Non-pigmented ciliary epithelial cell (primary cell): ENCODE measurements around the gene TBC1D22A.

Experiments
- DNase-seq: peaks from one replicate; pipeline ENCODE4 v3.0.0-alpha.2; 2010; ENCODE audit warnings: low read depth

TBC1D22A gene

DNA sequence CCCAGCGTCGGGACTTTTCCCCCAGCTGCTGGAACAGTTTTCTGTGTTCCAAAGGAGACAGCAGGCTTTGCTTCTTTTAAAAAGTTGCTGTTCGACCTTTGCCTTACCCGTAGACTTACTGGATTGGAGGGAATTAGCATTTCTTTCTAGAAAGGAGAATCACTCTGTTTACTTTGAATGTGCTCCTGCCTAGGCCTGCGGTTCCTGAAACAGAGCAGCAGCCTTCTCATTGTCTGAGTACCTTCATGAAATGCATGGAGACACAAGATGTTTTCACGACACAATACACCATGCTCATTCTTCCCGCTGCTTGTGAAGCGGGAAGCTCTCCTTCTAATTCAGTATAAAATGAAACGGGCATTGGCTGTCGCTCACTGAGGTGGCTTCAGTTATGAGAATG is 196.2 kb downstream of the TBC1D22A start:
- no peak for DNase-seq

DNA sequence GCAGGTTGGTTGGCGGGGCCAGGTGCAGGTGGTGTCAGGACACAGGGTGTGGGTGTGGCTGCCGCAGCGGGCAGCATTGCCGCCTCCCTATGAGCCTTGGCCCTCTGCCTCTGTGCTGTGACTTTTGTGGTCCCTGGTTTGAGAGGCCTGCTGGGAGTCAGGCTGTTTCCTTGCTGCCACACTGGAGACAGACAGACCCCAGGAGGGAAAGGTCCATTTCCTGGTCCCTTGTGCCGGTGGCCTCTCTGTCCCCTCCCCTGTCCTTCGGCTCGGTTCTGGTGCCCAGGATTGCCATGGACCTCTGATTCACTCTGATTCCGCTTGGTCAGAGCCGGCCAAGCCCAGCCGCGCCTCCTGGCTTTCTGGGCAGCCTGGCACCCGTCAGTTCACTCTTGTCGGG is 196.9 kb downstream of the TBC1D22A start:
- no peak for DNase-seq

DNA sequence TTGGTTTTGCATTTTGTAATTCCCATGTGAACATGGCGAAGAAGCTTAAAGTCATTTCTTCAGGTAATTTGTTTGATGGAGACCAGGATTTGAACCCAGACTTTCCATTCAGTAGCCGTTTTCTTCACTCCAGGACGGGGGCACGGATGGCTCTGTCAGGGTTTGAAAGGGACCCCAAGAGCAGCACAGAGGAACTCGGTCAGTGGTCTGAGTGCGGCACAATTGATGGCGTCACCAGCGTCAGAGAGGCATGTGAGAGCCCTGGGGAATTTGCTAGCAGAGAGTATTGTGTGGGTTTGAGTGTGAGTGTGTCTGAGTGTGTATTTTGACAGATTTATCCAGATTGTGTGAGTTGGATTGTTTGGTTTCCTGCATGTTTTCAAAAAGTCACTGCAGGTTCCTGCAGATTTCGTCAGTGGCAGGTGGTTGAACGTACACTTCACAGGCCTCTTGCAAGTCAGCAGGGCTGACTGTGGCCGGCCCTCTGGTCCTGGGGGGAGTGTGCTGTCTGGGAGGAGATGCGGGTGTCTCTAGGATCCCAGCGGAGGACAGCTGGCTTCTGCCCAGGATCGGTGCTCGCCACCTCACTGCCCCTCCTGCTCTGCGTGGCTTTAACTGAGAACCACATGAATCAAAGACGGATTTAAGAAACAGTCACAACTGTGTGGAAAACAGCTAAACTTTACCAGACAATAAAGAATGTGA is 199.3 kb downstream of the TBC1D22A start:
- DNase-seq, result no peak

DNA sequence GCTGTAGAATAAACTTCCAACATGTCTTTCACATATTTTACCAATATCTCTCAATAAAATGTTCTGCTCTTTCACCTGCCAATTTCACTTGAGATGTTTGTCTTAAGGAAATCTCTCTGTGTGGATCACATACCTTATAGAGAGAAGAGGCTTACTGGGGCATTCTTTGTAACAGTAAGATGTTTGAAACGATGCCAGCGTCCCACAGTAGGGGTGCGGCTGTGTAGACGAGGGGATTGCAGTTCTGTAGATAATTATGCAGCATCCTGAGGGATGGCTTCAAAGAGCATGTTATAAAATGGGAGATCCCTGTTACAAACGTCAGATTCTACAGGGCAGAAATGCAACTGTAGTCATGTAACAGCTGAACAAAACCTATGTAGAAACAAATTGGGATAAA is 200.0 kb downstream of the TBC1D22A start:
- DNase-seq, result no peak

DNA sequence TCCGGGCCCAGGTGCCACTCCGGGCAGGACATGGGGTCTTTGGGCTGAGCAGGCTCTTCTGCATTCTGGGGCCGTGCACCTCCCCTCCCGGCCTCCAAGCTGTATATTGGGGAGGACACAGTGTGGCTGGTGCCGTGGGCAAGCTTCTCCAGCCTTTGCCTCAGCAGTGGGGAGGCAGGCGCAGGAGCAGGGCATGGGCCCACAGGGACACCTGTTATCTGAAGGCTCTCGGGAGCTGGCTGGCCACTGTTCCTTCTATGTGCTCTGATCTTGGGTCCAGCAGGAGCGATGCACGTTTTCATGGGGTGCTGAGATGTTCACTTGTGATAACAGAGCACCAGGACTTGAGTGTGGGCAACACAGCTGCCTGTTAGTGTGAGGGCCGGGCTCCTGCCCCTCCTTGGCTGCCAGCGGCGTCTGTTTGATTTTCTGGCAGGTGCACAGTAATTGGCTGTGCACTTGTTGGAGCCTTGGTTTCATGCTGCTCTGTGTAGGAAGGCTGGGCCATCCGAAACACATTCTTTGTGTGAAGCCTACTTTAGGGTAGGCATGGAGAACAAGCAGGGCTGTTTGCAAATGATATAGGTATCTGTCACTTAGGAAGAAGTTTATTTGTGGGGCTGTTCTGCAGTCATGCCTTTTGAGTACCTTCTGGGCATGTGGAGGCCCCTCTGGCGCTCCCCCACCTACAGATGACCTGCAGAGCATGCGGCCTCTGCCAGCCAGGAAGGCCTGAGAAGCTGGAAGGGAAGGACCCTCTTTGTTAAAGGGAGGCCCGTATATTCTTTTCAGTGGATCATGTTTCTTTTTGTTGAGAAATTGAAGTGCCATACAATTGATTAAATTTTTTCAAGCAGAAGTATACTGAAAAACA is 201.5 kb downstream of the TBC1D22A start:
- no peak for DNase-seq

DNA sequence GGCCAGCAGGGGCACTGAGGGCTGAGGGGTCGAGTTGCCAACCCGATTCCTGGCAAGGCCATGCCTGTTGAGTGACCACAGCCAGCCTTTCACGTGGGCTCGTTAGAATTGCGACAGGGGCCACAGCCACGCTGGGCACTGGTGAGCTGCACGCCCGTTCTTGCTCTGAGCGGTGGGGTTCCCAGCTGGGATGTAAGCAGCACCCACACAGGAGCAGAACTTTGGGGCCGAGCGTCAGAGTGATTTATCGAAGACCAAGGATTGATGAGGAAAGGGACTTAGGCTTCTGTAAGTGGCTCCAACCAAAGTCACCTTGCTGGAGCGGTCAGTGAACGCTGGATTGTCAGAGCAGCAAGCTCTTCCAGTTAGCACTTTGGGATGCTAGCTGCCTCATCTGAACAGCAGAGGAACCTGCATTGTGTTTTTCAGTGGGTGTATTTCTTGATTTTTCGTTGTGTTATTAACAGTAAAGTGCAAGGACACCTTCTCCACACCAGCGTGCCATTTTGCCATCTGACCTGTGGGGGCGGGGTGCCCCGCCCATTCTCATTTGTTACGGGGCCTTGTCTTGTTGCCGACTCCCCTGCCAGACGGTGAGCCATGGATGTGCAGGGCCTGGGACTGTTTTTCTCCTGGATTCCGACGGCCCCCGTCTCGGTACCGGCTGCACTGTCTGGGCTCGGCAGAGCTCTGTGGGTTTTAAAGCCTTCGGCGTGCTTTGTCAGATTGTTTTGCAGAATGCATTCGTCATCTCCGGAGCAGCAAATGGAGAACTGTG is 202.5 kb downstream of the TBC1D22A start:
- no peak for DNase-seq

DNA sequence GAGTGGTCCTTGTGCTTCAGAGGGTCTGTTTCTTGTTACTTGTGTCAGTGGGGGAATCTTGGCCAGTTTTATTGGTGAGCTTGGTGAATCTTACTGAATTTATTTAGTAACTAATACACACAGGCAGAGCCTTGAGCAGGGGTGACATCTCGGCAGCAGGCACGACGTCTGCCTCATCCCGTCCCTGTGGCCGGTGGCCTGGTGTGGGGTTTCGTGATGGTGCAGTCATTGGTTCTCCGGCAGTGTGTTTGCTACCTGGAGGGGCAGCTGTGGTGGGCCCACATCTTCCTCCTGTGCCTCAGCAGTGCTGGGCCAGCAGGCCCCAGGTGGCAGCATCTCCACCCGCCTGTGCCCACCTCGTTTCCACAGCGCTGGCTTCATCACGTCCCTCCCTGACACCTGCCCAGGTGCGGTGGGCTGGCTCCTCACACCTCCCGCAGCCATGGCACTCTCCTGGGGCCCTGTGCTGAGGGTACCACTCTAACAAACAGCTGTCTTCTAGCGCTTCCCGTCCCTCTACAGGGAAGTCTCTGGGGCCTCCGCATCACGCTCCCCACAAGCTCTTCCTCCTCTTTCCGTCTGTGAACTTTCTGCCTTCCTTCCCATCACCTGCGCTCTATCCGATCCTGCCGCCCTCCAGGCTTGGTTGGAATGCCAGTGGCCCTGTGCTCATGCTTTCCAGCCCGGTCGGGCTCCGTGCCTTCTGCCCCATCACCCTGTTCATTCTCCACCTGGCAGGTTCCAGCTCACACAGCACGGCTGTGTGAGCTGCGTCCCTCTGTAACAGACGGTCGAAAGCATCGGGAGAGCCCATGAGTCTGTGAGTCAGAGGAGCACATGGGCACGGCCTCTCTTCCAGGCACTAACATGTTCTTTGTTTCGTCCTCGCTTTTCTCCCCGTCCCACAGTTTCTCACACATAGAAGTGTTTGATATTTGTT is 203.4 kb downstream of the TBC1D22A start:
- no peak for DNase-seq

DNA sequence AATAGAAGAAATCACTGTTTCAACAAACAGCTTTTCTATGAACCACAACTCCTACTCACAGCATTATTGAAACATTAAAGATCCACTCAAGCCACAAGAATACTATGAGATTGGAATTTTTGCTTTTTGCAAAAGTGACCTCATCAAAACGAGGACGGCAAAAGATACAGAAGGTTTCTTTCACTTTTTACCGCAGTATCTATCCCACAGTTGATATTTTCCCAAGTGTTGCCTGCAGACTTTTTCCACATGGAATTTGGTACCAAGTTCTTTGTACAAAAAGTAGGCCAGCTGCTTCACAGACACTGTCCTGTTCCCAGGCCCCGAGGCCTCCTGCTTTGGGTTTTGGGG is 204.0 kb downstream of the TBC1D22A start:
- DNase-seq, result no peak

DNA sequence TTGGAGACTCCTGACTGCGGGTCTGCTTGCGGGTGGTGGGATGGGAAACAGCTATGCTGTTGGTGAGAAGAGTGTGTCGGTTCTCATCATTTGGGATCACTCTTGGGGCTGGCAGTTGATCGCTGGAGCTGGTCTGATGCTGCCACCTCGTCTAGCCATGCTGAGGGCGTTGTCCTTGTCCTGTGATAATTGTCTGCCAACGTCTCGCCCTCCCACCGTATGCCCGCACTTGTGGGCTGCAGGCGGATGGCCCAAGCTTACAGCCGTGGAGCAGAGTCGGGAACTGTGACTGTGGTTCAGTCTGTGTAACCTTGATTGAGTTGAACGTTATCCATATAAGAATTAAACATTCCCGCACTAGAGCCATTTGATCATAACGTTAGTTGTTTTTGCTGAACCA is 204.4 kb downstream of the TBC1D22A start:
- no peak for DNase-seq

DNA sequence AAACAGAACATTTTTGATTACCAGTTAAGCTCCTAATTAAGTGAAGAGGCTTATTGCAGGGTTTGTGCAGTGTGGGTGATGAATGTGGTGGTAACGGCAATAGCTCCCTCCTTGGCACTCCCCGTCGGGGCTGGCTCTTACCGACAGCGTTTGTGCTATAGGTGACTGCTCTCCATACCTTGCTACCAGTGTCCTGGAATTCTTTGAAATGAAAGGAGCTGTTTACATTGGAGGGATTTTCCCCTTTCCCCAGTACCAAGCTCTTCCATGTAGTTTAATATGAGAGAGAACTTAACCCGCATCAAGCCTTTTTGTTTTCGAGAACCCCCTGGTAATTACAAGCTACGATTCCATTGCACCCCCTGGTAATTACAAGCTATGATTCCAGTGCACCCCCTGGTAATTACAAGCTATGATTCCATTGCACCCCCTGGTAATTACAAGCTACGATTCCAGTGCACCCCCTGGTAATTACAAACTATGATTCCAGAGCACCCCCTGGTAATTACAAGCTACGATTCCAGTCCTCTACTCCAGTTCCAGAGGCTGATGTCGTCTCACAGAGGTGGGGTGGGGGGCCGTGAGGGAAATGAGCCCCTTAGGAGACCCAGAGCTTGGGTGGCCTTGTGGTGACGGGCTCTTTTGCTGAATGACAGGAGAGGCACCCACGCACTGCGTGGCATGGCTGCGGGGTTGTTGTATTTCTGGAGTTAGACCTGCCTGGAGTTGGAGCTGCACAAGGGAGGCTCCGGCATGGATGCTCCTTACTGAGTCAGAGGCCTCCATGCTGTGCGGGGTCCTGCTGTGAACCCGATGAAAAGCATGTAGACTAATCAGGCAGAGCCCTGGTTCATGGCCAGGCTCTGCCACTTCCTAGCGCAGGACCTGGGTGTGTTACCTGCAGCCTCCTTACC is 205.3 kb downstream of the TBC1D22A start:
- no peak for DNase-seq

DNA sequence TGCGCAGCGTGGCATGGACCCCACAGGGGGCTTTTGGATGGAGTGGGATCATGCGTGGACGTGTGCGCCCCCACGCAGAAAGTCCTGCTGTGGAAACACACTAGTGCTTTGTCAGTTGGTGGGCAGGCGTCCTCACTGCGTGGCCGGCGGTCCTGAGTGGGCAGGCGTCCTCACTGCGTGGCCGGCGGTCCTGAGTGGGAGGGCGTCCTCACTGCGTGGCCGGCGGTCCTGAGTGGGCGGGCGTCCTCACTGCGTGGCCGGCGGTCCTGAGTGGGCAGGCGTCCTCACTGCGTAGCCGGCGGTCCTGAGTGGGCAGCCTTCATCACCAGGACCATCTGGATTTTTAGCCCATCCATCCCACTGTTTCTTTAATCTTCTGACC is 205.9 kb downstream of the TBC1D22A start:
- DNase-seq, result no peak

DNA sequence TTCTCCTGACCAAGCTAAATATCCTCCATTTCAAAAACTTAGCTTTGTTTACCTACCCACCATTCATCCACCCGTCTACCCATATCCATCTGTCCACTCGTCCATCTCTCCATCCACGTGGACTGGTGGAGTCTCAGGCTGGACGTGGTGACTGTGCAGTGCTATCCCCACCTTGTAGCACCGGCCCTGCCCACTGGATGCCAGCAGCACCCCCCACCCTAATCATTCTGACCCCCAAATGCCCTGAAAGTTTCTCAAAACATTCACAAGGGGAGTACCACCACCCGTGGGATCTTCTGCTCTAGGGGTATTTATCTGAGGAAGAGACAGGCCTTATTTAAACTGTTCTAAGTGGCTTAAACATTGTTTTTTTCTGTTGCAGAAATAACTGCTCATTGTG is 206.4 kb downstream of the TBC1D22A start:
- no peak for DNase-seq

DNA sequence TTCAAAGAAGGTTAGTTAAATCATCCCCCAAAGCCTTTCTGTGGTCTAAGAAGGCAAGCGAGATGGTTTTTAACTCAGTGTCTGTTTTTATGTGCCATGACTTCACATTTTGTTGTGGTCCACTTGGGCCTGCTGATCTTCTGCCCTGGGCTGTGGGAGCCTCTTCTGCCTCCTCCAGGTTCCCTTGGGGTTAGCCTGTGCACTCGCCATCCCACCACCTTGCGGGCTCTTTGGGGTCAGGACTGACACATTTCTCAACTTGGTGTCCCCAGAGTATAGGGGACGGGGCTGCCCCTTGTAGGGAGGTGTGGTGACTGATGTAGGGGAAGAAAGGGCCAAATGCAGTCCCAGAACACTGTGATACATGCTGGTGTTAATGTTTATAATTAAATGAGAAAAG is 207.0 kb downstream of the TBC1D22A start:
- no peak for DNase-seq

DNA sequence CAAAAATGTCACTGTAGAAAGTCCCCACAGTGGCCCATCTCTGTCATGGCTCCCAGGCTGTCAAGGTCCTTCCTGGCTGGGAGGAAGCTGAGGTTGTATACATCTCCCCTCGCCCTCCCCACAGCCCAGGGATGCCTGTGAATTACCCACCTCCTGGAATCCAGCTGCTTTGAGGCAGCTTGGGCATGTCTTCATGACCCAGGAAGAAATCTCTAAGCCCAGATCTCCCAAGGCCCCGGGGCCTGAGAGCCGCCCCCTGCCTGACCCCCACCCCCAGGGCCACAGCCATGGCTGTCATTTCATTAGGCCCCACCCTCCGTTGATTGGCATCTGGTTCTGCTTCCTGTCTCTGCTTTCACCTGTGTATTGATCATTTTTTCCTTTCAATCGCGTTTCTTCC is 207.5 kb downstream of the TBC1D22A start:
- DNase-seq, result no peak

DNA sequence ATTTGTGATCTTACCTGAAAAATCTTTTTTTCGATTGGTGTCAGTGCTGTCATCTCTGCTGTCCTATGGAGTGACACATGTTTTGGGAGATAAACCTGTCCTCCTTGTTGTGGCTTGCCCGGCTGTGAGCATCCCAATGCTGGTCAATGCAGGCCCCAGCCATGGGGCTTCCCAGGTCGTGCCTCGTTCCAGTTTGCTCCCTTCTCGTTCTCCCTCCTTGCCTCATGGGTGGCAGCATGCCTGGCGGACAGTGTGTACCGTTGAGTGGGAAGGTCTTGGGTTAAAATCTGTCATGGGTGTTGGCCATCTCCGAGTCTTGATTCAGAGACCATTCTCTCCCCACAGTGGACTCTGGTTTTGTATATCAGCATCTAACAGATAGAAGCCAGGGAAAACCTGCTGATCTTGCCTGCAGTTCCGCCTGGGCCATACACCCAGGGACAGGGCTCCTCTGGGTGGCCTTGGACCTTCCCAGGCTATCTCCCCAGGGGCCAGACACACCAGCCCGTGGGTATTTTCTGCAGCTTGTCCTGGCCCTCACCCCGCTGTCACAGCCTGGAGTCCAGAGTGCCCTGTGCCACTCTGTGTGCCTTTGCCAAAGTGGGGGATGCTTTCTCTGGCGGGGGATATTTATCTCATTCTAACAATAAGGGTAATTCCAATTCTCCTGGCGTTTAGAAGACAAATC is 208.1 kb downstream of the TBC1D22A start:
- no peak for DNase-seq

DNA sequence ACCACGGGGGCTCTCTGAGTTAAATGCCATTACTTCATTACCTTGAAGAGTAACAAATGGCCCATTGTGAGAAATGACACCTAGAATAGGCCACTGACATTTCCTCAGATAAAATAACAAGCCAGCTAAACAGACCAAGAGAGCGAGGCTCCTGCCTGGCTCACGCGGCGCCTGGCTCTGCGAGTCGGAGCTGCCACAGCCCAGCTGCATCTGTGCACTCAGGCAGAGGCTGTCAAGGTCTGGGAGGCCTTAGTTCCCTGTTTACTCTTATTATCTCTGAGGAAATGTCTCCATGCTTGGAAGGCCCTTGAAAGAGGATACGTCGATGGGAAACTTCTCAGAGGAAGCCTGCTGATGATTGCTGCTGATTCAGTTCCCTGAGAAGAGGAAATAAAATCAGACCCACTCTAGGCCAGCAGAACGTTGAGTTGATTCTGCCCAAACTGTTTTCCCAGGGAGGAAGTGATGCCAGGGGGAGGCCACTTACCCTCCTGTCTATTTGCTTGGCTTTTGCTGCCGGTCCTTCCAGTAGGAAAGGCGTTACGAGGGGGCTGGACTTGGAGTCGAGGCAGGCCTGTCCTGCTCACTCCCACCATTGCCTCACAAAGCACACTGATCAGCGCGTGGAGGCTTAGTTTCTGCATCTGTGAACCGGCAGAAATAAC is 208.8 kb downstream of the TBC1D22A start:
- DNase-seq, result no peak

DNA sequence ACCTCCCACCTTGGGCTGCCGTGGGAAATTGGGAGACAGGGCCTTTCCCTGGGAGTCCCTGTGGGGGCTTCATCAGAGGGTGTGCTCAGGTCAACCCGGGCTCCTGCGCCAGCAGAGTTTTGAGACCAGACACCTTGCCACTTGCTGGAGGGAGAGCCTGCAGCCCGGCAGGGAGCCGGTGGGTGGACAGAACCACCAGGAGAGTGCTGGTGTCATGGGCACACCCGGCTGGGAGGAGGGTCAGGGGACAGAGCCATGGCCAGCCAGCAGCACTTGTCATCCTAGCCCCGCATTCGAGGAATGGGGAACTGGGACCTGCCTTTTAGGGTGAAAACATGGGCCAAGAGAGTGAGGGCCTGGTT is 209.3 kb downstream of the TBC1D22A start:
- no peak for DNase-seq

DNA sequence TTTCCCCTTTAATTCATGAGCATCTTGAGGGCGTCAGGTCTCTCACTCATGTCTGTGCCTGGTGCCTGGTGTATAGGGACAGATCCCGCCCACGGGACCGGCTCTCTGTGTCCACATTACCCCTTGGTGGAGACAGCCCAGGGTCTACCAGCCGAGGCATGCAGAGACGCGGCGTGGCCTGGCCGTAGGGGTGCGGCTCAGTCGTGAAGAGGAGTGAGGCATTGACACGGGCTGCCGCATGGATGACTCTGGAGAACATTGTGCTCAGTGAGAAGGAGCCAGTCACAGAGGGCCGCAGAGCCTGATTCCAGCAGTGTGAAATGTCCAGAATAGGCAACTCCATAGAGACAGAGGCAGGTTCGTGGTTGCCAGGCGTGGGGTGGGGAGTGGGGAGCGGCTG is 209.8 kb downstream of the TBC1D22A start:
- DNase-seq, result no peak
